Measurements from ENCODE around the gene THRSP.

- no peak for TF ChIP-seq CTCF (optimal IDR thresholded peaks at IDR 0.05 in 1 of 3, IDR thresholded peaks at IDR 0.05 in 1 of 3, conservative IDR thresholded peaks at IDR 0.05 in 1 of 3; ENCODE audit: extremely low read depth in 1 of 3, insufficient read depth in 2 of 3, low read length in 3 of 3)
- TF ChIP-seq EZH2 (IDR thresholded peaks at IDR 0.05; ENCODE audit: low read length): no peak
Observed at GRCh38 chr11:78037056-78037455, 26.6 kb upstream of the THRSP start.
